Endothelial cell of umbilical vein (primary cell): Measurements from ENCODE around the gene SLC38A10. TPM values are rescaled to one million over a fixed set of nuclear protein-coding genes. Genes with fewer than 3 reads are reported as not detected.

ENCODE experiments used
- BruUV-seq: library from RNA; stranded (reverse); fragments of 400-500 nt; replicated peaks from 2 replicates; lab custom pipeline; 2021; lab: Mats Ljungman, UMichigan
- CTCF ChIA-PET: fragments of 300-600, 350-600 bp; sonication (Branson Sonifier 250); formaldehyde crosslinking; loops from one replicate; lab custom pipeline; 2021; ENCODE audit warnings: antibody characterized with exemption, inconsistent platforms; lab: Charles Lee
- POLR2A ChIA-PET: fragments of 300-600, 350-600 bp; sonication (Branson Sonifier 250); formaldehyde crosslinking; loops from one replicate; lab custom pipeline; 2021; ENCODE audit warnings: antibody characterized with exemption, inconsistent platforms; lab: Charles Lee
- DNase-seq: peaks from one replicate; pipeline ENCODE4 v3.0.0-alpha.2; 2011; ENCODE audit warnings: low read depth, low spot score
- FAIRE-seq: peaks from 2 replicates; lab custom pipeline; 2011; peaks lifted over from hg19 to GRCh38; lab: Jason Lieb, UNC
- H2AFZ ChIP-seq: 2 replicates; pipeline ENCODE4 v1.6.0; 2012; ENCODE audit warnings: low read depth, low read length, control low read depth, inconsistent platforms
- H3K27ac ChIP-seq: 2 replicates; pipeline ENCODE4 v1.5.1; 2011; ENCODE audit warnings: low read depth, mild to moderate bottlenecking, control low read depth, low read length, moderate library complexity; ENCODE audit not compliant: insufficient read depth
- H3K27me3 ChIP-seq, 2 experiments: 2 replicates each; pipeline versions ENCODE4 v1.6.0 to v1.6.1; 2011; ENCODE audit warnings: low read length in 2 of 2, mixed read lengths in 1 of 2; ENCODE audit not compliant: control insufficient read depth in 2 of 2, insufficient read depth in 2 of 2
- H3K36me3 ChIP-seq, 2 experiments: 2 replicates in 1 of 2; 3 replicates in 1 of 2; pipeline ENCODE4 v1.5.1; 2011; ENCODE audit warnings: low read length in 2 of 2, mild to moderate bottlenecking in 1 of 2, moderate library complexity in 1 of 2; ENCODE audit not compliant: control insufficient read depth in 2 of 2, insufficient read depth in 2 of 2; ENCODE audit errors: extremely low read depth in 1 of 2
- H3K4me1 ChIP-seq: 3 replicates; pipeline ENCODE4 v1.5.1; 2011; ENCODE audit warnings: mild to moderate bottlenecking, low read length; ENCODE audit not compliant: control insufficient read depth, insufficient read depth; ENCODE audit errors: extremely low read depth
- H3K4me2 ChIP-seq: 2 replicates; pipeline ENCODE4 v1.6.1; 2011; ENCODE audit warnings: low read length, control low read depth, mixed read lengths; ENCODE audit not compliant: insufficient read depth
- H3K4me3 ChIP-seq, 3 experiments: fragments of 200-600 bp in 1 of 3; sonication (generic), shearing (Covaris generic) in 1 of 3; replicated peaks in 1 of 3; 2 replicates each; pipeline ENCODE4 v1.5.1; 2011 to 2016; ENCODE audit warnings: control low read depth in 3 of 3, low read length in 3 of 3, mild to moderate bottlenecking in 2 of 3, inconsistent platforms in 1 of 3, low read depth in 1 of 3, moderate library complexity in 1 of 3; ENCODE audit not compliant: insufficient read depth in 1 of 3
- H3K79me2 ChIP-seq: 2 replicates; pipeline ENCODE4 v1.6.0; 2012; ENCODE audit warnings: low read length, inconsistent platforms; ENCODE audit not compliant: control insufficient read depth, insufficient read depth
- H3K9ac ChIP-seq: replicated peaks from 2 replicates; pipeline ENCODE3; 2011; ENCODE audit warnings: low read length, control low read depth; ENCODE audit not compliant: insufficient read depth; ENCODE audit errors: extremely low read depth
- H3K9me1 ChIP-seq: replicated peaks from 3 replicates; pipeline ENCODE4 v1.6.0; 2011; ENCODE audit warnings: mild to moderate bottlenecking, low read length; ENCODE audit not compliant: control insufficient read depth, insufficient read depth; ENCODE audit errors: extremely low read depth
- H3K9me3 ChIP-seq: replicated peaks from 2 replicates; pipeline ENCODE4 v1.5.1; 2012; ENCODE audit warnings: low read length, inconsistent platforms; ENCODE audit not compliant: control insufficient read depth, insufficient read depth
- H4K20me1 ChIP-seq: replicated peaks from 2 replicates; pipeline ENCODE3; 2011; ENCODE audit warnings: mild to moderate bottlenecking, low read length; ENCODE audit not compliant: control insufficient read depth, insufficient read depth; ENCODE audit errors: extremely low read depth
- CTCF ChIP-seq, 2 donors: IDR thresholded peaks; 1 replicate in 1 of 2; 2 replicates in 1 of 2; pipeline ENCODE4 v1.5.1; 2011; ENCODE audit warnings: low read length in 2 of 2, mild to moderate bottlenecking in 2 of 2, moderate library complexity in 2 of 2, control low read depth in 1 of 2, inconsistent platforms in 1 of 2, low read depth in 1 of 2; ENCODE audit not compliant: insufficient read depth in 1 of 2; ENCODE audit errors: extremely low read depth in 1 of 2
- EZH2 ChIP-seq: IDR thresholded peaks from 2 replicates; pipeline ENCODE4 v1.6.1; 2012; ENCODE audit warnings: borderline replicate concordance, low read depth, mild to moderate bottlenecking, moderate library complexity, low read length, inconsistent platforms; ENCODE audit not compliant: severe bottlenecking
- FOS ChIP-seq: IDR thresholded peaks from 2 replicates; pipeline ENCODE4 v1.6.1; 2011; ENCODE audit warnings: mild to moderate bottlenecking, low read length, moderate library complexity, borderline replicate concordance; ENCODE audit not compliant: insufficient read depth
- GATA2 ChIP-seq: IDR thresholded peaks from 2 replicates; pipeline ENCODE4 v1.7.0; 2011; ENCODE audit warnings: low read depth, mild to moderate bottlenecking, moderate library complexity, mixed read lengths, low read length; ENCODE audit not compliant: insufficient read length, insufficient read depth
- JUN ChIP-seq: IDR thresholded peaks from 2 replicates; pipeline ENCODE4 v1.6.1; 2011; ENCODE audit warnings: borderline replicate concordance, low read depth; ENCODE audit not compliant: insufficient read length, insufficient read depth
- MAX ChIP-seq: IDR thresholded peaks from 2 replicates; pipeline ENCODE4 v1.6.1; 2011; ENCODE audit not compliant: insufficient read depth, insufficient read length
- MYC ChIP-seq: IDR thresholded peaks from one replicate; pipeline ENCODE4 v1.6.1; 2011; ENCODE audit warnings: mild to moderate bottlenecking, low read depth, low read length
- POLR2A ChIP-seq: IDR thresholded peaks from 2 replicates; pipeline ENCODE4 v1.6.1; 2012; ENCODE audit warnings: low read depth, mild to moderate bottlenecking, control low read depth, low read length
- POLR2AphosphoS5 ChIP-seq: IDR thresholded peaks from 2 replicates; pipeline ENCODE4 v1.6.1; 2012; ENCODE audit warnings: low read depth, mild to moderate bottlenecking, control low read depth, low read length, moderate library complexity; ENCODE audit not compliant: insufficient read depth
- dilution Hi-C: fragments of 300-500 bp; cut with MboI; formaldehyde crosslinking; loops from one replicate; pipeline ENCODE4 v1.15.0; 2019; ENCODE audit warnings: low sequenced_read_pairs; ENCODE audit not compliant: extremely low pct_ligation_motif_present
- intact Hi-C: fragments of 100-400 bp; cut with micrococcal nuclease; formaldehyde crosslinking; loops from one replicate; pipeline ENCODE4 v1.10.0; 2022
- polyA plus RNA-seq, 4 experiments: library from polyadenylated mRNA; depleted of rRNA in 3 of 4; stranded (reverse) in 3 of 4; unstranded in 1 of 4; fragments of >200 nt; gene quantifications; 2 replicates each; pipeline versions ENCODE4 v1.2.1 to v1.2.3, GENCODE V29; 2011 to 2012; ENCODE audit warnings: missing spikeins in 1 of 4
- total RNA-seq: library from RNA; stranded (reverse); gene quantifications from 2 replicates; pipeline ENCODE4 v1.2.3, GENCODE V29; 2021

The SLC38A10 gene
- total and polyA plus RNA-seq, 2 donors (not counting 3 experiments of a cell fraction or from before 2014, with no cell fraction given) = 72.7 to 113 TPM

- Histone ChIP-seq H3K9me3 (no peaks in the 10 kb centered on the region), H3K9me1 (no peaks in the 10 kb centered on the region), H3K27ac (no peak overlapping the region), H2AFZ (no peak overlapping the region), H3K4me2 (no peak overlapping the region), H3K4me3 (no peak overlapping the region), H3K79me2 (peaks cover 3% of the 10 kb centered on the region), H4K20me1 (no peaks in the 10 kb centered on the region), H3K9ac (no peak overlapping the region), H3K4me1 (peaks cover 5% of the 10 kb centered on the region), H3K36me3 (no peaks in the 10 kb centered on the region), H3K27me3 (no peaks in the 10 kb centered on the region)
- FAIRE-seq = no peak
- no TSS peak for BruUV-seq
- CTCF ChIA-PET = interaction anchor here (0.9 to 2.0 kb wide), 2 partner anchors 26 to 149 kb away, joined by 4 to 7 read pairs; no protein-coding TSS in a partner anchor
- POLR2A ChIA-PET = no interaction called here
- no peak for DNase-seq
- TF ChIP-seq MYC (no peak), JUN (no peak), POLR2A (no peak), GATA2 (no peak), POLR2AphosphoS5 (no peak), CTCF (IDR thresholded peaks at IDR 0.05; ENCODE audit: extremely low read depth in 1 of 2, insufficient read depth in 1 of 2, low read depth in 1 of 2, low read length in 2 of 2) (no peak), MAX (no peak), FOS (no peak), EZH2 (no peak)
- intact Hi-C loops = no loop called here
- dilution Hi-C loops = no loop called here
Measured at GRCh38 chr17:81334987-81335772, 40.1 kb upstream of the SLC38A10 start.
